MM.1S (cell line): ENCODE data around the gene KRTAP19-8.

Source experiments
- EZH2 ChIP-seq: fragments of 300-600 bp; sonication (generic); optimal IDR thresholded peaks from 2 replicates; pipeline ENCODE3; 2017; ENCODE audit warnings: low read depth, mild to moderate bottlenecking, antibody characterized with exemption, low read length, mixed read lengths
- TF ChIP-seq, protein P1 (sequence below): fragments of 300-600 bp; sonication (generic); IDR thresholded peaks from 2 replicates; pipeline ENCODE4 v1.5.1; 2016; ENCODE audit warnings: antibody characterized with exemption, low read length, mixed read lengths

DNA sequence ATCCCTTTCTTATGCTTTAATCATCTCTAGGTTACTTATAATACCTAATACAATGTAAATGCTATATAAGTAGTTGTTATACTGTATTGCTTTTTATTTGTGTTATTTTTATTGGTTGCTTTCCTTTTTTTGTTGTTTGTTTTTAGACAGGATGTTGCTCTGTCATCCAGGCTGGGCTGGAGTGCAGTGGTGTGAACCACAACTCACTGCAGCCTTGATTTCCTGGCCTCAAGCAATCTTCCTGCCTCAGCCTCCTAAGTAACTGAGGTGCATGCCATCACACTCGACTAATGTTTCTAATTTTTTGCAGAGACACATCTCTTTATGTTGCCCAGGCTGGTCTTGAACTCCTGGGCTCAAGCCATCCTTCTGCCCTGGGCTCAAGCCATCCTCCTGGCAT is 26.9 kb downstream of the KRTAP19-8 start:
- TF ChIP-seq, protein P1, sequence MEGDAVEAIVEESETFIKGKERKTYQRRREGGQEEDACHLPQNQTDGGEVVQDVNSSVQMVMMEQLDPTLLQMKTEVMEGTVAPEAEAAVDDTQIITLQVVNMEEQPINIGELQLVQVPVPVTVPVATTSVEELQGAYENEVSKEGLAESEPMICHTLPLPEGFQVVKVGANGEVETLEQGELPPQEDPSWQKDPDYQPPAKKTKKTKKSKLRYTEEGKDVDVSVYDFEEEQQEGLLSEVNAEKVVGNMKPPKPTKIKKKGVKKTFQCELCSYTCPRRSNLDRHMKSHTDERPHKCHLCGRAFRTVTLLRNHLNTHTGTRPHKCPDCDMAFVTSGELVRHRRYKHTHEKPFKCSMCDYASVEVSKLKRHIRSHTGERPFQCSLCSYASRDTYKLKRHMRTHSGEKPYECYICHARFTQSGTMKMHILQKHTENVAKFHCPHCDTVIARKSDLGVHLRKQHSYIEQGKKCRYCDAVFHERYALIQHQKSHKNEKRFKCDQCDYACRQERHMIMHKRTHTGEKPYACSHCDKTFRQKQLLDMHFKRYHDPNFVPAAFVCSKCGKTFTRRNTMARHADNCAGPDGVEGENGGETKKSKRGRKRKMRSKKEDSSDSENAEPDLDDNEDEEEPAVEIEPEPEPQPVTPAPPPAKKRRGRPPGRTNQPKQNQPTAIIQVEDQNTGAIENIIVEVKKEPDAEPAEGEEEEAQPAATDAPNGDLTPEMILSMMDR: no peak
- TF ChIP-seq EZH2: no peak
